OCI-LY7 (cell line): ENCODE data around the gene GPR137C.

ENCODE experiments used
- EZH2phosphoT487 ChIP-seq: fragments of 200-600 bp; sonication (generic); IDR thresholded peaks from 2 replicates; pipeline ENCODE4 v1.6.1; 2018; ENCODE audit warnings: low read depth, borderline replicate concordance, mild to moderate bottlenecking, mixed run types, antibody characterized with exemption, low read length, moderate library complexity, mixed read lengths
- TF ChIP-seq, protein P1 (sequence below): fragments of 200-600 bp; sonication (generic); conservative IDR thresholded peaks from 2 replicates; pipeline ENCODE4 v1.5.1; 2014; ENCODE audit warnings: mild to moderate bottlenecking, antibody characterized with exemption, low read length, moderate library complexity, mixed read lengths

DNA sequence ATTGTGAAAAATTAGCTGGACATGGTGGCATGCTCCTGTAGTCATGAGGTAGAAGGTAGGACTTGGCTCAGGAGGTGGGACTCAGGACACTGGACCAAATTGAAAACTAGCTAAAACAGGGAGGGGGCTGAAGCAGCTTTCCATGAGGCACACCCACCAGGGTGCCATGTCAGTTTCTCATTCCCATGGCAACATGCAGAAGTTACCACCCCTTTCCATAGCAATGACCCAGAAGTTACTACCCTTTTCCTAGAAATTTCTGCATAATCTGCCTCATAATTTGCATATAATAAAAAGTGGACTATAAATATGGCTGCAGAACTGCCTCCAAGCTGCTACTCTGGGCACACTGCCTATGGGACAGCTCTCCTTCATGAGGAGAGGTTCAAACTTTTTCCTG, 104.3 kb downstream of the GPR137C start:
- TF ChIP-seq, protein P1, sequence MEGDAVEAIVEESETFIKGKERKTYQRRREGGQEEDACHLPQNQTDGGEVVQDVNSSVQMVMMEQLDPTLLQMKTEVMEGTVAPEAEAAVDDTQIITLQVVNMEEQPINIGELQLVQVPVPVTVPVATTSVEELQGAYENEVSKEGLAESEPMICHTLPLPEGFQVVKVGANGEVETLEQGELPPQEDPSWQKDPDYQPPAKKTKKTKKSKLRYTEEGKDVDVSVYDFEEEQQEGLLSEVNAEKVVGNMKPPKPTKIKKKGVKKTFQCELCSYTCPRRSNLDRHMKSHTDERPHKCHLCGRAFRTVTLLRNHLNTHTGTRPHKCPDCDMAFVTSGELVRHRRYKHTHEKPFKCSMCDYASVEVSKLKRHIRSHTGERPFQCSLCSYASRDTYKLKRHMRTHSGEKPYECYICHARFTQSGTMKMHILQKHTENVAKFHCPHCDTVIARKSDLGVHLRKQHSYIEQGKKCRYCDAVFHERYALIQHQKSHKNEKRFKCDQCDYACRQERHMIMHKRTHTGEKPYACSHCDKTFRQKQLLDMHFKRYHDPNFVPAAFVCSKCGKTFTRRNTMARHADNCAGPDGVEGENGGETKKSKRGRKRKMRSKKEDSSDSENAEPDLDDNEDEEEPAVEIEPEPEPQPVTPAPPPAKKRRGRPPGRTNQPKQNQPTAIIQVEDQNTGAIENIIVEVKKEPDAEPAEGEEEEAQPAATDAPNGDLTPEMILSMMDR, result no peak
- no peak for TF ChIP-seq EZH2phosphoT487
